GM20431 (cell line): ENCODE measurements around the gene PTPRB.

Source experiments
- in situ Hi-C: fragments of 300-500 bp; cut with MseI, MboI; formaldehyde crosslinking; loops from one replicate; pipeline ENCODE4 v1.15.0; 2020; ENCODE audit warnings: low sequenced_read_pairs; ENCODE audit not compliant: unreplicated experiment

PTPRB gene

GRCh38 chr12:70482764-70483163 is 154.5 kb downstream of the PTPRB start:
- in situ Hi-C loops: no loop called here

DNA sequence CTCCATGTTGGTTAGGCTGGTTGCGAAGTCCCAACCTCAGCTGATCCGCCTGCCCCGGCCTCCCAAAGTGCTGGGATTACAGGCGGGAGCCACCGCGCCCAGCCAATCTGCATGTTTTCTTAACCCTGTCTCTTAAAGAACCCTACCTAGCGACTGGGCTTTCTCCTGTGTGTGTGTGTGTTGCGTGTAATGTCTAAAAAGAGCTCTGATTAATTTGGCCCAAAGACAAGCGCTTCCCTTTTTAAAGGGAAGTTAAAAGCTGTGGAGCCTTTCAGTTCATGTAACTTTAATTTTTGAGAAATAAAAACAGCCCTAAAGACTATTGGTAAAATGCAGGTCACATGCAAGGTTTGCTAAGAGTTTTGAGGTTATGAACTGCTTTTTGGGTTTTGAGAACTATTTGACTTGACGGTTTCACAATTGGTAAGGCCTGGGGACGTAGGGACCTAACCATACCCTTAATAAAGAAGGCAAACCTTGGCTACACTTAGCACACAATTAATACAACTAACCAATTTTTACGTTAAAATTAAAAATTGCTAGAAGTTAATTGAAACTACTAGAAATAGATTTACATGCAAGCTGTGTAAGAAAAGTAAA is 167.9 kb downstream of the PTPRB start:
- in situ Hi-C loops: no loop called here

- in situ Hi-C loops: no loop called here
Measured at GRCh38 chr12:70468741-70469140, 168.5 kb downstream of the PTPRB start.

- in situ Hi-C loops: no loop called here
Measured at GRCh38 chr12:70467918-70468733, 169.1 kb downstream of the PTPRB start.

- in situ Hi-C loops: no loop called here
Measured at GRCh38 chr12:70467476-70467875, 169.8 kb downstream of the PTPRB start.

- in situ Hi-C loops: no loop called here
Measured at GRCh38 chr12:70466753-70467152, 170.5 kb downstream of the PTPRB start.
